SKM-1 (cell line): ENCODE measurements around the gene CHRNG.

Experiments
- DNase-seq: peaks from one replicate; lab custom pipeline; 2025; ENCODE audit not compliant: unreplicated experiment; lab: John Stamatoyannopoulos, UW

CHRNG gene

DNA sequence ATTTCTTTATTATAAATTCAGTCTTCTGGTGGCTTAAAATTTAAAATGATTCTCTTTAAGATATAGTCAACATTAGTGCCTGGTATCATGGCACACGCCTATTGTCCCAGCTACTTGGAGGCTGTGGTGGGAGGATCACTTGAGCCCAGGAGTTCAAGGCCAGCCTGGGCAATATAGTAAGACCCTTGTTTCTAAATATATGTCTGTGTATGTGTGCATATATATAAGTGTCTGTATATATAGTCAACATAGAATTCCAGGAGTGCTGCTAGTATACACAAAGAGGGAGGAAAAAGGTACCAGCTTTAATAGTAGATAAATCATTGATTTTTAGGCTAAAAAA lies 35.9 kb downstream of the CHRNG start:
- no peak for DNase-seq

DNA sequence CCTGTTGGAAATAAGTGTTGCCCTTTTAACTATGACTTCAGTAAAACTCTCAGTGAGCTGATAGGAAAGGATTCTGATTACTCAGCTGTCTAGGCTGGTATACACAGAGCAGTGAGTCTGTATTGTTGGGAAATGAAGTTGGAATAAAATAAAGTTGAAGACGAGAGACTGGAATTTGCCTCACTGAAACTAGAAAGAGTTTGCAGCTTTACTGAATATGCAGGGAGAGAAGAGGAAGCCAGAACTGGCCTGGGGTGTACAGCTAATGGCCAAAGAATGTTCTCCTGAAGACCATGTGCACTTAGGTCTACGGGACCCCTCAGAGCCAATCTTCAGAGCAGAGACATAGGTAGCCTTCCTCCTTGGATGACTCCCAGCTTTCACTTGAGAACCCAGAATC lies 37.5 kb downstream of the CHRNG start:
- DNase-seq = no peak

DNA sequence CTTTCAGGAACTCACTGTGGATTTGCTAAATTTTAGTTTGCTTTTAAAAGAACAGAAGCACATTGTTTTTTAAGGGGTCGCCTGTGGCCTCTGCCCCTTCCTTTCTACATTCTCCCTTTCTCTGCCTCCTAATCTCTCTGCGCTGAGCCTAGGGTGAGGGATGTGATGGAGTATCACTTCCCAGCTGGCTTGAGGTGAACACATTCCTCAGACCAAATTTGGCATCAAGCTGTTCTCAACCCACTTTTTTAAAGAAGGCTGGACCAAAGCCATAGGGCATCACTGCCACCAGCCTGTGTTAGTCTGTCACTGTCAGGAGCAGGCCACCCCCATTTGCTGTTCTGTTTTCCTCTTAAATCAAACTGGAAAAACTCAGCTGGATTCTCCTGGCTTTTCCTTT lies 38.3 kb downstream of the CHRNG start:
- no peak for DNase-seq

DNA sequence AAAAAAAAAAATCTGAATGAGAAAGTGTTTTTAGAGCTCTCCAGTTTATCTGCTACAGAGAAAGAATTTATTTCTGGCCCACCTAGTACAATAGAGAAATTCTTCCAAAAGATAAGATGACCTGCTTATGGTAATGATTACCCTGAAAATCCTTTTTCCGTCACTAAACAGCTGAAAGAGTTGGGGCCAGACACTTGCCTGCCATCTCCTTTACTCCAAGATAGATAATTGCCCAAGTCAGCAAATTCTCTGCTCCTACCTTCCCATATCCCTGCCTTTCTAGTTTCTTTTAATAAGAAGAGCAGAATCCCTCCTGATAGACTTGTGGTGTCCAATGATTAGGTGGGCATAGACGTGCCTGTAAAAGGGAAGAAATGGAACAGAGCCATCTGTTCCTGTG lies 39.1 kb downstream of the CHRNG start:
- DNase-seq = no peak

DNA sequence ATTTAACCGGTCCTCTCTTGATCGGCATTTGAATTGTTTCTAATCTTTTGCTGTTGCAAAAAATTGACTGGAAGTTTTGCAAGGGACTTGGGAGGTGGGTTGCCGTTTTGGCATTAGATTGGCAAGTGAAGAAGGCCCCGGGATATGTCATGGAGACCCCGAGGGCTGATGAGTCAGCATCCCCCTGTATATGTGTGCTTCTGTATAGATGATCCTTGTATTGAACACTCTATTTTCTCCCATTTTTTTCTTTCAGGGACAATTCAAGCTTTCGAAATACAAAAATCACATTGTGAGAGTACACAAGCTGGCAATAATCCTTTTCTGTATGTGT lies 41.1 kb downstream of the CHRNG start:
- DNase-seq = no peak

DNA sequence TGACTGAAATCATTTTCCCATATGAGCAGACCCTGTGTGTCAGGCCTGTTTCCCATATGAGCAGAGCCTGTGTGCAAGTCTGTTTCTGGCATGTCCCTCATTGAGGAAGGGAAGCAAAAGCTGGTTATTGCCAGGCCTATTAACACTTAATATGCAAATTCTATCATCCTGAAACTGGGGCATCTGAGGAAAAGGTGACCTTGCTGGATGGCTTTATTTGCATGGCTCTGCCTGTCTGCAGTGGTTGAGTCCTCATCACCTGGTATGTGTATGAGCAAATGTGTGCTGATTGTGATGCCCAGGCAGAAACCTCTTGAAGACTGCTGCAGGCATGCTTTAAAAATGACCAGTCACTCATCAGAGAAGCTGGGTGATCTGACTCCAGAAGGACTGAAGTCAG lies 42.2 kb downstream of the CHRNG start:
- DNase-seq = no peak

- no peak for DNase-seq
Measured at GRCh38 chr2:232584238-232584637, 44.7 kb downstream of the CHRNG start.

- DNase-seq = no peak
Measured at GRCh38 chr2:232586943-232587505, 47.5 kb downstream of the CHRNG start.

- no peak for DNase-seq
Measured at GRCh38 chr2:232587512-232587911, 48.0 kb downstream of the CHRNG start.

- DNase-seq = no peak
Measured at GRCh38 chr2:232588031-232588430, 48.5 kb downstream of the CHRNG start.

DNA sequence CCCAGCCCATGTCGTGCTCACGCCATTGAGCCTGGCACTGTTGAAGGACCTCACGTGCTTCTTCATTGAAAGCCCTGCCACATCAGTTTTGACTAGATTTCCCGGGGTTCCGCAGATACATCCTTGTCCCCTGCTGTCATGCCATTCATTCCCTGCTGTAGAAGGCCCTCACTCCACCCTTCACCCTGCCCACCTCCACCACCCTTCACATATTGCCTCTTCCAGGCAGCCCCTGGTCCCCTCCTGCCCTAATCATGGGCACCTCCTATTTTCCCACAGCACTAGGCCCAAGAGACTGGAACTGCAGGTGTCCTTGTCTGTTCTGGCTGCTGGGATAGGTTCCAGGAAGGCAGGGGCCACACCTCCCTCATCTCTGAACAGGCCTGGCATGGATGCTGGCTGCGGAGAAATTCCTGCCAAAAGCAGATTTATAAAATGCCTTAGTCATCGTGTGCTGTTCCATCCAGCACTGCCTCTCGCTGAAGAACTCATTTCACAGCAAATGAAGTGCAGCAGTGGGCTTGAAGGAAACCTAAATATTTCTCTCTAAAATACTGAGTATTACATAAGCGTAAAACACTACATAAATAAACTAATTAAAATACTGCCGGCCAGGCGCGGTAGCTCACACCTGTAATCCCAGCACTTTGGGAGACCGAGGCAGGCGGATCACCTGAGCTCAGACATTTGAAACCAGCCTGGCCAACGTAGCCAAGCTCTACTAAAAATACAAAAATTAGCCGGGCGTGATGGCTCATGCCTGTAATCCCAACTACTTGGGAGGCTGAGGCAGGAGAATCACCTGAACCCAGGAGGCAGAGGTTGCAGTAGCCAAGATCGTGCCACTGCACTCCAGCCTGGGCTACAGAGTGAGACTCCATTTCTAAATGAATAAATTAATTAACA lies 49.4 kb downstream of the CHRNG start:
- no peak for DNase-seq

DNA sequence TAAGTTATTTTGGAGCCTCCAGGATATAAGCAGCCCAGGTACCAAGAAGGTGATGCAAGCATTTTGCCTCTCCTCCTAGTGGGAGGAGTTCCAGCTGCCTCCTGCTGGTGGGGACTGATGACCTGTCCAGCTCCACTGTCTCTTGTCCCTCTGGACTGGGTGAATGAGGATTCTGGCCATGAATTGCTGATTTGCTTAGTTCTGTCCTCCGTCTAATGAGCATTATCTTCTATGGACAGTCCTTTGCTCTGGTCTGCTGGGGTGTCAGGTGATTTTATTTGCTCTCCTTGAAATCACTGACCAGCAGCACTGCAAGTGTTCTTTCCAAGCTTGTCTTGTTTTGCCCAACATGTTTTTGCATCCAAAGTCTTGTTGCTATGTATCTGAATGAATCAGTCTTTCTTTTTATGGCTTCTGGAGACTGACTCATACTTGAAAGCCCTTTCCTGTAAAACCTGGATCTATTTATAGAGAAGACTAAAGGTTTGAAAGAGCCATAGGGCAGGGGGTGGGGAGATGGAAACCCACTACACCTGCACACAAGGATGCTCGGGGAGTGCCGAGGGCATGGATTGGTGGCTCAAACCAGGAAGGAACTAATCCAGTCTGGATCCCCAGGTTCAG lies 53.4 kb downstream of the CHRNG start:
- DNase-seq = no peak

GRCh38 chr2:232593982-232594381 lies 54.5 kb downstream of the CHRNG start:
- DNase-seq = no peak
